Measurements from ENCODE around the gene IL19.

Gene IL19

DNA sequence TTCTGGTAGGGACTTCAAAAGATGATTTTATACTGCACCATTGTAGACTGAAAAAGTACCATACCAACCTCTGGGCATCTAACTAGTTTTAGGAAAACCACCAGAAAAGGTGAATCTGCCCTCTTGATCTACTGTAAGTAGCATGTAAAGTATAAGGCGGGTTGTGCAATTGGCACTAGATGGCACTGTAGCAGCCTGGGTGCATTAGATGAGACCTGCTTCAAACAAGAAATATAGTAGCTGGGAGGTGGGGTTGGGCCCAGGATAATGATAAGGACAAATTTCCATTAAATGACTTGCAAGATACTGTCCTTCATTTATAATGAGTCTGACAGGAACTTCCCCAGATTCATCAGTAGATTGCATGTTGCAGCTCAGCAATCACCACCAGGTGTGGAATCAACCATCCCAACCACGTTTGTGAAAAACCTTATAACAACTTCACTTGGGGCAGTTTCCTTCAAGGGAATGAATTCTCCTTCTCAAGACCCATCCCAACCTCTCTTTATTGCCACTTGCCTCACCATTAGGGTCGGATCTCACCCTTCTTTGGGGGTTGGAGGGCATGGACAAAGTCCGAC is 39.0 kb downstream of the IL19 start:
- Histone ChIP-seq H3K4me3 (ENCODE audit: low read length, poor library complexity, severe bottlenecking) (no peak overlapping the region), H3K9me2 (replicated peaks; ENCODE audit: low read depth, low read length) (no peaks in the 10 kb centered on the region), H3K4me2 (ENCODE audit: low read depth, low read length, poor library complexity, severe bottlenecking) (no peak overlapping the region), H3K79me2 (ENCODE audit: insufficient read depth, low read length) (no peaks in the 10 kb centered on the region), H4K20me1 (ENCODE audit: insufficient read depth, low read length, poor library complexity, severe bottlenecking) (no peaks in the 10 kb centered on the region), H3K9me3 (ENCODE audit: insufficient read depth, low read depth, low read length) (peaks cover 9% of the 10 kb centered on the region; the same call in 1 of the 2 replicates), H2AFZ (ENCODE audit: low read length) (no peak overlapping the region), H3K9ac (ENCODE audit: low read depth, low read length, poor library complexity, severe bottlenecking) (no peak overlapping the region), H3K36me3 (ENCODE audit: insufficient read depth, low read length) (no peaks in the 10 kb centered on the region), H3F3A (ENCODE audit: low read depth) (no peaks in the 10 kb centered on the region), H3K4me1 (ENCODE audit: insufficient read depth, low read length, poor library complexity, severe bottlenecking) (peaks cover 10% of the 10 kb centered on the region), H3K27me3 (ENCODE audit: insufficient read depth, low read length, poor library complexity, severe bottlenecking) (no peaks in the 10 kb centered on the region)
- TF ChIP-seq EZH2phosphoT487 (IDR thresholded peaks at IDR 0.05; ENCODE audit: borderline replicate concordance) (no peak), CTCF (conservative IDR thresholded peaks at IDR 0.05; ENCODE audit: low read length) (peak; percentile 89)

GRCh38 chr1:206812471-206812870 is 41.9 kb downstream of the IL19 start:
- Histone ChIP-seq H3K36me3 (ENCODE audit: insufficient read depth, low read length) (no peaks in the 10 kb centered on the region), H3K9me3 (ENCODE audit: insufficient read depth, low read depth, low read length) (peaks cover 9% of the 10 kb centered on the region; the same call in 1 of the 2 replicates), H3K27me3 (ENCODE audit: insufficient read depth, low read length, poor library complexity, severe bottlenecking) (no peaks in the 10 kb centered on the region), H3F3A (ENCODE audit: low read depth) (peaks cover 11% of the 10 kb centered on the region; the same call in 1 of the 2 replicates), H3K79me2 (ENCODE audit: insufficient read depth, low read length) (no peaks in the 10 kb centered on the region), H4K20me1 (ENCODE audit: insufficient read depth, low read length, poor library complexity, severe bottlenecking) (no peaks in the 10 kb centered on the region), H3K9me2 (replicated peaks; ENCODE audit: low read depth, low read length) (no peaks in the 10 kb centered on the region), H3K4me1 (ENCODE audit: insufficient read depth, low read length, poor library complexity, severe bottlenecking) (peaks cover 36% of the 10 kb centered on the region), H3K9ac (ENCODE audit: low read depth, low read length, poor library complexity, severe bottlenecking) (no peak overlapping the region), H2AFZ (ENCODE audit: low read length) (no peak overlapping the region), H3K4me3 (ENCODE audit: low read length, poor library complexity, severe bottlenecking) (no peak overlapping the region), H3K4me2 (ENCODE audit: low read depth, low read length, poor library complexity, severe bottlenecking) (no peak overlapping the region)
- TF ChIP-seq CTCF (conservative IDR thresholded peaks at IDR 0.05; ENCODE audit: low read length): no peak
- no peak for TF ChIP-seq EZH2phosphoT487 (IDR thresholded peaks at IDR 0.05; ENCODE audit: borderline replicate concordance)

- peaks cover 37% of the 10 kb centered on the region for H3K4me1 ChIP-seq (ENCODE audit: insufficient read depth, low read length, poor library complexity, severe bottlenecking)
Observed at GRCh38 chr1:206814716-206815341, 44.3 kb downstream of the IL19 start.

More at GRCh38 chr1:206814716-206815341, 44.3 kb downstream of the IL19 start:
- Histone ChIP-seq H3K27me3 (ENCODE audit: insufficient read depth, low read length, poor library complexity, severe bottlenecking) (no peaks in the 10 kb centered on the region), H3K9ac (ENCODE audit: low read depth, low read length, poor library complexity, severe bottlenecking) (no peak overlapping the region), H3K4me3 (ENCODE audit: low read length, poor library complexity, severe bottlenecking) (no peak overlapping the region), H3F3A (ENCODE audit: low read depth) (peaks cover 11% of the 10 kb centered on the region; the same call in 1 of the 2 replicates), H3K36me3 (ENCODE audit: insufficient read depth, low read length) (no peaks in the 10 kb centered on the region), H2AFZ (ENCODE audit: low read length) (no peak overlapping the region), H3K9me3 (ENCODE audit: insufficient read depth, low read depth, low read length) (peaks cover 9% of the 10 kb centered on the region; the same call in 1 of the 2 replicates), H4K20me1 (ENCODE audit: insufficient read depth, low read length, poor library complexity, severe bottlenecking) (no peaks in the 10 kb centered on the region), H3K9me2 (replicated peaks; ENCODE audit: low read depth, low read length) (no peaks in the 10 kb centered on the region), H3K4me2 (ENCODE audit: low read depth, low read length, poor library complexity, severe bottlenecking) (no peak overlapping the region), H3K79me2 (ENCODE audit: insufficient read depth, low read length) (no peaks in the 10 kb centered on the region)
- TF ChIP-seq CTCF (conservative IDR thresholded peaks at IDR 0.05; ENCODE audit: low read length): no peak
- TF ChIP-seq EZH2phosphoT487 (IDR thresholded peaks at IDR 0.05; ENCODE audit: borderline replicate concordance): no peak

All from Loucy (cell line).